DMS153 treated with DMSO at 0.1 percent for 48 hours (cell line): ENCODE results near the gene WWOX.

Experiments used
- DNase-seq: peaks from one replicate; lab custom pipeline; 2025; ENCODE audit not compliant: unreplicated experiment; lab: John Stamatoyannopoulos, UW

Gene WWOX

GRCh38 chr16:78258375-78259065, 159.1 kb downstream of the WWOX start:
- no peak for DNase-seq

- no peak for DNase-seq
Observed at GRCh38 chr16:78259873-78260272, 160.4 kb downstream of the WWOX start.

GRCh38 chr16:78264642-78265041, 165.2 kb downstream of the WWOX start:
- no peak for DNase-seq

- no peak for DNase-seq
Observed at GRCh38 chr16:78269256-78269655, 169.8 kb downstream of the WWOX start.

- DNase-seq = no peak
Observed at GRCh38 chr16:78271981-78272380, 172.5 kb downstream of the WWOX start.

GRCh38 chr16:78274771-78275170, 175.3 kb downstream of the WWOX start:
- no peak for DNase-seq

- no peak for DNase-seq
Observed at GRCh38 chr16:78275420-78275819, 176.0 kb downstream of the WWOX start.

- no peak for DNase-seq
Observed at GRCh38 chr16:78277321-78278055, 178.0 kb downstream of the WWOX start.

GRCh38 chr16:78278056-78278450, 178.6 kb downstream of the WWOX start:
- DNase-seq = no peak

- DNase-seq = no peak
Observed at GRCh38 chr16:78281115-78281514, 181.7 kb downstream of the WWOX start.

GRCh38 chr16:78283548-78284251, 184.2 kb downstream of the WWOX start:
- no peak for DNase-seq

GRCh38 chr16:78284326-78284725, 184.9 kb downstream of the WWOX start:
- no peak for DNase-seq

GRCh38 chr16:78284957-78285434, 185.5 kb downstream of the WWOX start:
- DNase-seq = no peak

- DNase-seq = no peak
Observed at GRCh38 chr16:78285437-78285922, 186.0 kb downstream of the WWOX start.

GRCh38 chr16:78286065-78286464, 186.6 kb downstream of the WWOX start:
- no peak for DNase-seq

- DNase-seq = no peak
Observed at GRCh38 chr16:78288888-78289287, 189.4 kb downstream of the WWOX start.

- no peak for DNase-seq
Observed at GRCh38 chr16:78289373-78289772, 189.9 kb downstream of the WWOX start.

- DNase-seq = no peak
Observed at GRCh38 chr16:78289844-78290277, 190.4 kb downstream of the WWOX start.

GRCh38 chr16:78290395-78290794, 190.9 kb downstream of the WWOX start:
- no peak for DNase-seq

GRCh38 chr16:78290872-78291591, 191.6 kb downstream of the WWOX start:
- peak; percentile 27 for DNase-seq

GRCh38 chr16:78291604-78292003, 192.2 kb downstream of the WWOX start:
- no peak for DNase-seq
